Measurements from ENCODE around the gene EVPL.

DNA sequence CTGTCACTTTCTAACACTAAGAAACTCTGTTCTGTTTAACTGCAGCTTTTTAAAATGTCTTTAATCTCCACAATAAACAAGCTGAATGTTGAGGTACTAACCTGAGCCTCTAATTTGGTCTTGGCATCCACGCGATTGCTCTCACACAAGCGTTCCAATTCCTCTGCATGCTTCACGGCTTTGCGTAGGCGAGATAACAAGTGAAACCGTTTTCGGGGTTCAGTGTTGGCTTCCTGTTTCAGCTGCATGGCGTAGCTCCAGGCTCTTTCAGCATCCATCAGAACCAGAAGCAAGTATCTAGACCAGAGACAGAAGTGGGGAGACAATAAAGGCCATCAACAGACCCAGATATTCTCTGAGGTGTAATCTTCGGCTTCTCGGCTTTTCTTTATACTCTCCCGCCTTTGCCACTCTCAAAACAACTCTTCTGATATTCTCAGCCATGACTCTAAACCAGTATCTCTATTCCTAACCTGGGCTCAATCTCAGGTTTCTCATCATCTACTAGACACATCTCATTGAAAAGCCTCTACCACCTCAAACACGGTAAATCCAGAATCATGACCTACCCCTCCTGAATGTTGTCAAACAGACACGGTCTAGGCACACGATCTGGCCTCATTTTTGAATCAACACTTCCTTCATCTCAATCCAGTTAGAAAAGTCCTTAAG, 36.9 kb upstream of the EVPL start:
- TF ChIP-seq POLR2A (IDR thresholded peaks at IDR 0.05): no peak
- TF ChIP-seq, protein P1, sequence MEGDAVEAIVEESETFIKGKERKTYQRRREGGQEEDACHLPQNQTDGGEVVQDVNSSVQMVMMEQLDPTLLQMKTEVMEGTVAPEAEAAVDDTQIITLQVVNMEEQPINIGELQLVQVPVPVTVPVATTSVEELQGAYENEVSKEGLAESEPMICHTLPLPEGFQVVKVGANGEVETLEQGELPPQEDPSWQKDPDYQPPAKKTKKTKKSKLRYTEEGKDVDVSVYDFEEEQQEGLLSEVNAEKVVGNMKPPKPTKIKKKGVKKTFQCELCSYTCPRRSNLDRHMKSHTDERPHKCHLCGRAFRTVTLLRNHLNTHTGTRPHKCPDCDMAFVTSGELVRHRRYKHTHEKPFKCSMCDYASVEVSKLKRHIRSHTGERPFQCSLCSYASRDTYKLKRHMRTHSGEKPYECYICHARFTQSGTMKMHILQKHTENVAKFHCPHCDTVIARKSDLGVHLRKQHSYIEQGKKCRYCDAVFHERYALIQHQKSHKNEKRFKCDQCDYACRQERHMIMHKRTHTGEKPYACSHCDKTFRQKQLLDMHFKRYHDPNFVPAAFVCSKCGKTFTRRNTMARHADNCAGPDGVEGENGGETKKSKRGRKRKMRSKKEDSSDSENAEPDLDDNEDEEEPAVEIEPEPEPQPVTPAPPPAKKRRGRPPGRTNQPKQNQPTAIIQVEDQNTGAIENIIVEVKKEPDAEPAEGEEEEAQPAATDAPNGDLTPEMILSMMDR (IDR thresholded peaks at IDR 0.05): no peak

Data from thyroid gland (tissue), 4 donors.